C4-2B (cell line): ENCODE results near the gene ZW10.

Experiments used
- H3K27ac ChIP-seq: fragments of 450-650 bp; 2 replicates; pipeline ENCODE4 v1.5.1; 2017
- CTCF ChIP-seq: fragments of 450-650 bp; conservative IDR thresholded peaks from 2 replicates; pipeline ENCODE4 v1.5.1; 2017; ENCODE audit warnings: mild to moderate bottlenecking
- ZFX ChIP-seq: fragments of 450-650 bp; IDR thresholded peaks from 2 replicates; pipeline ENCODE4 v1.6.1; 2017

Gene ZW10

DNA sequence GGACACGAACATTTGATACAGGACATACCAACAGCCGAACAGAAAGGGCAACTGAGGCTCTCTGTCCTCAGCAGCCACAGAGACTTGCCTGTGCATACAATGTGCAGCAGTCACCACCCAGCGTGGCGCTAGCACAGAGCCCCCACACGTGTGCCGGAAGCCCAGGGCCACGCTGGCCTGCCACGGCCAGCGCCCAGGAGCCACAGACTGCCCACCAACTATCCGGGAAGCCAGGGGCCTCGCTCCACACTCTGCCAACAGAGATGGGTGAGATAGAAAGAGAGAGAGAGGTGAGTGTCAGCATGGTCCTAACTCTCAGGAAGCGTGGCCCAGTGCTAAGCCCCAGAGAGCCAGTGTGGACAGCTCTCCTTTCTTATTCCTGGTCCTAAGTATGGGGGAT lies 79.1 kb downstream of the ZW10 start:
- TF ChIP-seq CTCF = no peak
- no peak for TF ChIP-seq ZFX
- no peak overlapping the region for H3K27ac ChIP-seq

DNA sequence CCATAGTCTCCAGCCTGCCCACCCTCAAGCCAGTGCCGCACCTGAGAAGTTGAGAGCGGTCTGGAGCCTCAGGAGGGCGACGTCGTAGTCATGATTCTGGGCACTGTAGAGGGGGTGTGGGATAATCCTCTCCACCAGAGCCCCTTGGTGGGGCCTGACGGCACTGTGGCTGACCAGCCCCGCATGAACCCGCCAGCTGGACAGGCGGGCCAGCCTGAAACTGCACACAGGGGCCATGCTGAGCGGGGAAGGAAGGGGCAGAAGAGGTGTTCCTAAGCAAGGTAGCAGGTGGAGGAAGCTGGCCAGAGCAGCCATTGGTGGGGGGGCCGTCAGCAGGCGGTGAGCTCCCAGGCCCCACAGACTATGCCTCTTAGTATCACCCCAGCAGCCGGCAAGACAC lies 80.5 kb downstream of the ZW10 start:
- TF ChIP-seq ZFX (no peak), CTCF (no peak)
- no peak overlapping the region for H3K27ac ChIP-seq

DNA sequence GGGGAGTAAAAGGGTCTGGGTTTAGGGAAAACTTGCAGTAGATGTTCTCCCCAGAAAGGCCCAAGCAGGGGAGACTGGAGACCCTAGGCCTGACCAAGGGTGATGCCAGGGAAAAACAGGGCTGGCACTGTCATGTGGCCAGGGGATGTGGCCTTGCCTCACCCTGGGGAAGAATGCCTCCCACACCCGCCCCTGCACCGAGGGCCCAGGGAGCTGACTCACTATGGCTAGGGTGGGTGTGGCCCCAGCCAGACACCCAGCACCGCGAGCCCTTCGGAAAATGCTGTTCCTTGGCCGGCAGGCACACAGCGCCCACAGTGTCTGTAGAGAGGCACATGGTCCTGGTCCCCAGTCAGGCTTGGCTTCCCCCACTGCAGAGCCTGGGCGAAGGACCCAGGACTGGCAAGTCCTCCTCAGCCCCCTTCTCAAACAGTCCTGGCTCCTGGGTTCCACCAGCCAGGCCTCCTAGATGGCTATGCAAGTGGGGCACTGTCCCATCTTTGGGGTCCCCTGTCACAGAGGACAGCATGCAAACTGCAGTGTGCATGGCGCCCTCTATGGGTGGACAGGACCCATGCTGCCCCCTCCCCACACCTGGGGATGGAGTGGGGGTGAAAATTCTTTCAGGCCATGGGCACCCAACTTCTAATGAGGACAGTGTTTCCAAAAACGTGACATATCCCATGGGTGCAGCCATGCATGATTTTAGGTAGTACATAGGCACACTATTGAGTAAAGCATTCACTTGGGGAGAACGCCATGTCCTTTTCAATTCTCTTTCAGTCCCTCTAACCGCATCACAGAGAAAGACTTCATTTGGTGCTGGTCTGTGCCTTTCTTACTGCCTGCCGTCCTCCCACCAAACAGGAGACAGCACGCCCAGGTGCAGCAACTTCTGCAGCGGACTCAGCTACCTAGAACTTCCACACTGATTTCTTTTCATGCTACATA lies 82.6 kb downstream of the ZW10 start:
- TF ChIP-seq CTCF (peak; percentile 79), ZFX (no peak)
- no peak overlapping the region for H3K27ac ChIP-seq

DNA sequence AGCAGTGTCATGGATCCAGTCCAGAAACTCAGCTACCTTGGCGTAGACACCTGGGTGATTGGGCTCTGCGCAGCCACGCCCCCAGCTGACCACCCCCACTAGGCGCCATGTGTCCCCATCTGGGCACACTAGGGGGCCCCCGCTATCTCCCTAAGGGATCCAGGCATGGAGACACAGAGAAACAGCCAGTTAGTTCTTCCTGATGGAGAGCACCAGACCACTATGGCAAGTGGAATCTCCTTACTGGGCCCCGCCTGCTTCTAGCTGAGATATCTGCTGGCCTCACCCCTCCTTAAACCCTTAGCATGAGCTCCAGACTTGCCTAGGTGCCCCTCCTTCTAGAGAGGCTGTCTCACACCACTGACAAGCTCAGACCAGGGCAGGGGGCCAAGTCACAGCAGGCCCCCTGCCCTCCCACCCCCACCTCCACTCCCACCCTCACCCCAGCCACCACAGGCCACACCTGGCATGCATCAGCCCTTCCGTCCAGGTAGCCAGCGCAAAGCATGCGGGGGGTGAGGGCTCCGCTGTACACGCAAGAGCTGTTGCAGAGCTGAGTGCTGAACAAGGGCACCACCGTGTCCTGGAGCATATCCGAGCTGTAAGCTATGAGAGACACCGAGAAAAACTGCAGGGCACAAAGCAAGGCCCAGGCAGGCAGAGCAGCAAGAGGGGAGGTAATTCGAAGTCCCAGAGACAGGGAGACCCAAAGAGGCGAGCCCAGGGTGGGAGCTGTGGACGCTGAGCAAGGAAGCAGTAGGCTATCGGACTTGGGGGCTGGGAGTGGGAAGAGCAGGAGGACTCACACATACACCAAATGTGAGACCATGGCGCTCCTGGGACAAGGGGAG lies 83.5 kb downstream of the ZW10 start:
- TF ChIP-seq ZFX (no peak), CTCF (no peak)
- H3K27ac ChIP-seq = no peak overlapping the region

GRCh38 chr11:113685654-113686359 lies 87.7 kb downstream of the ZW10 start:
- no peak for TF ChIP-seq ZFX
- no peak for TF ChIP-seq CTCF
- H3K27ac ChIP-seq = no peak overlapping the region

DNA sequence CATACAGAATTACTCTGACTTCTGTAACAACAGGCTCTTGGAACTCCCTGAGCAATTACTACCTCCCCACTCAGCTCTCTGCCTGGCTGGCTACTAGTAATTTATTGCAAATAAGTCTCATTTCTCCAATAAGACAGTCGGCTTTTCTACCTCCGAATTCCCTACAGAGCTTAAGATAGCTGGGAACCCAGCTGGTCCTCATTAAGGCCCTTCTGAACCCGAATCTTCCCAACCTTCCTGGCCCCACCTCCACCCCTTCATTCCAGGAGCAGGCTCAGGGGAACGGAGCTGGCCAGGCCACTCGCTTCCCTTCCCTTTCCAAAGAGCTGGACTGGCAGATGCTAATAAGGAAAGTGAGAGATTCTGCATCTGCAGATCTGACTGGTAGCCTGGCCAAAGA lies 89.0 kb downstream of the ZW10 start:
- TF ChIP-seq ZFX (no peak), CTCF (no peak)
- H3K27ac ChIP-seq = no peak overlapping the region
